ENCODE measurements around the gene MYL7. TPM values are rescaled to one million over a fixed set of nuclear protein-coding genes. Genes with fewer than 3 reads are reported as not detected.

The MYL7 gene
- polyA plus RNA-seq, 2 of the 4 experiments (the other 2 are of a cell fraction), result not detected

- TF ChIP-seq CHD2 (IDR thresholded peaks at IDR 0.05; ENCODE audit: low read length, partially characterized antibody), result no peak
- TF ChIP-seq HOXB5 (CRISPR knock-in tag; IDR thresholded peaks at IDR 0.05), result no peak
- no peak for TF ChIP-seq EHF (CRISPR knock-in tag; IDR thresholded peaks at IDR 0.05)
- no peak for TF ChIP-seq HOXB13 (CRISPR knock-in tag; IDR thresholded peaks at IDR 0.05; ENCODE audit: low read depth)
- TF ChIP-seq JUNB (IDR thresholded peaks at IDR 0.05), result no peak
- no peak for TF ChIP-seq RCOR1 (IDR thresholded peaks at IDR 0.05; ENCODE audit: low read depth, low read length)
- no peak for TF ChIP-seq HDAC2 (IDR thresholded peaks at IDR 0.05)
- TF ChIP-seq ZNF302 (CRISPR knock-in tag; IDR thresholded peaks at IDR 0.05), result no peak
Observed at GRCh38 chr7:44103566-44103922, 37.6 kb downstream of the MYL7 start (continued).

- H3K9me3 ChIP-seq, result no peaks in the 10 kb centered on the region
- POLR2A ChIA-PET, result no interaction called here
- WGBS (ENCODE audit: missing lambda C conversion rate), result 60% methylated on average over 8 of the region's 8 CpGs
- DNase-seq (ENCODE audit: low read depth in 1 of 2, low spot score in 1 of 2) (no peak), ATAC-seq (no peak), FAIRE-seq (no peak)
- H3K4me1 ChIP-seq, result peaks cover 12% of the 10 kb centered on the region; the same call in 1 of the 3 replicates
- TF ChIP-seq PBX3 (IDR thresholded peaks at IDR 0.05) (no peak), HES2 (IDR thresholded peaks at IDR 0.05) (no peak), KDM5A (IDR thresholded peaks at IDR 0.05) (no peak), BCL3 (IDR thresholded peaks at IDR 0.05) (no peak), GATA3 (IDR thresholded peaks at IDR 0.05; ENCODE audit: borderline replicate concordance) (no peak), PHF8 (IDR thresholded peaks at IDR 0.05; ENCODE audit: borderline replicate concordance, low read depth) (no peak), NPAS2 (CRISPR knock-in tag; IDR thresholded peaks at IDR 0.05; ENCODE audit: borderline replicate concordance) (no peak), CBX8 (IDR thresholded peaks at IDR 0.05) (no peak), FOSL2 (IDR thresholded peaks at IDR 0.05) (no peak), FOSL2 (CRISPR knock-in tag; IDR thresholded peaks at IDR 0.05) (no peak)
- CTCF ChIA-PET, result interaction anchor here (0.6 to 1.4 kb wide), 4 partner anchors 9 to 94 kb away, joined by 3 to 4 read pairs (median 3); partner anchors contain the start of gene POLD2
- no peak overlapping the region for H3K4me3 ChIP-seq
- no peak overlapping the region for H3K27ac ChIP-seq
- no peak overlapping the region for H3K4me2 ChIP-seq
Observed at GRCh38 chr7:44102846-44103565, 38.1 kb downstream of the MYL7 start.

GRCh38 chr7:44101966-44102845 is 38.9 kb downstream of the MYL7 start:
- H3K4me3 ChIP-seq, result no peak overlapping the region
- H3K27ac ChIP-seq, result no peak overlapping the region
- H3K9me3 ChIP-seq, result no peaks in the 10 kb centered on the region
- 85% methylated on average over 13 of the region's 14 CpGs for WGBS (ENCODE audit: missing lambda C conversion rate)
- ATAC-seq (no peak), DNase-seq (ENCODE audit: low read depth in 1 of 2, low spot score in 1 of 2) (no peak), FAIRE-seq (no peak)
- ChIA-PET CTCF (interaction anchor here (1.1 to 2.2 kb wide), 5 partner anchors 10 to 94 kb away, joined by 3 to 5 read pairs (median 3); no protein-coding TSS in a partner anchor), POLR2A (interaction anchor here (0.6 kb wide), 1 partner anchor 9 kb away, joined by 3 read pairs; no protein-coding TSS in a partner anchor)
- peaks cover 12% of the 10 kb centered on the region; the same call in 1 of the 3 replicates for H3K4me1 ChIP-seq
- no peak for TF ChIP-seq RCOR1 (IDR thresholded peaks at IDR 0.05; ENCODE audit: low read depth, low read length)
- no peak for TF ChIP-seq HOXB13 (CRISPR knock-in tag; IDR thresholded peaks at IDR 0.05; ENCODE audit: low read depth)
- no peak for TF ChIP-seq EP300 (IDR thresholded peaks at IDR 0.05)
- no peak for TF ChIP-seq CHD2 (IDR thresholded peaks at IDR 0.05; ENCODE audit: low read length, partially characterized antibody)
- TF ChIP-seq CHD4 (IDR thresholded peaks at IDR 0.05; ENCODE audit: borderline replicate concordance), result no peak
- TF ChIP-seq CBX2 (IDR thresholded peaks at IDR 0.05; ENCODE audit: borderline replicate concordance, low read depth), result no peak
- TF ChIP-seq RAD21 (conservative IDR thresholded peaks at IDR 0.05 in 1 of 2, IDR thresholded peaks at IDR 0.05 in 1 of 2), result no peak
- TF ChIP-seq SREBF2 (IDR thresholded peaks at IDR 0.05), result no peak
- TF ChIP-seq HEYL (CRISPR knock-in tag; IDR thresholded peaks at IDR 0.05), result no peak
- no peak for TF ChIP-seq MYC (IDR thresholded peaks at IDR 0.05; ENCODE audit: borderline replicate concordance, low read length)
- TF ChIP-seq KDM1A (IDR thresholded peaks at IDR 0.05; ENCODE audit: low read depth), result no peak
- no peak for TF ChIP-seq ESRRA (IDR thresholded peaks at IDR 0.05; ENCODE audit: borderline replicate concordance, low read length)
- H3K4me2 ChIP-seq, result no peak overlapping the region
